Cerebellar cortex (tissue), 1 donor: ENCODE data around the gene DNAH14.

Experiments used
- DNase-seq: peaks from one replicate; pipeline ENCODE4 v3.0.0-alpha.2; 2015; ENCODE audit warnings: low spot score

Gene DNAH14

DNA sequence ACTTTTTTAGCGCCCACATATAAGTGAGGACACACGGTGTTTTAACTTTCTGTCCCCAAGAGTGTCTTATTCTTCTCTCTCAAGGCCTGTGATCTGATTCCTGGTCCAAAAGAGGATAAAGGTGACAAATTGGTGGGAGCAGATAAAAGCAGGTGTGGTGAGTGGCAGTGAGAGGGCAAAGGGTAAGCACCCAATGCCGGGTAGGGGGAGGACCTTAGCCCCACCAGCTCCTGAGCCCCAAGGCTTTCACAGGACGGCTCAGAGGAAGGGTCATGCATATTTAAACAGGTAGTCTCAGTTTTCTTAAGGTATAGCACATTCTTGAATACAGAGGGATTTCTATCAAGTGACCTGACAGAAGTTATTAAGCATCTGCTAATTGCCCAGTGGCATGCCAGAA is 478.8 kb downstream of the DNAH14 start:
- DNase-seq = no peak

DNA sequence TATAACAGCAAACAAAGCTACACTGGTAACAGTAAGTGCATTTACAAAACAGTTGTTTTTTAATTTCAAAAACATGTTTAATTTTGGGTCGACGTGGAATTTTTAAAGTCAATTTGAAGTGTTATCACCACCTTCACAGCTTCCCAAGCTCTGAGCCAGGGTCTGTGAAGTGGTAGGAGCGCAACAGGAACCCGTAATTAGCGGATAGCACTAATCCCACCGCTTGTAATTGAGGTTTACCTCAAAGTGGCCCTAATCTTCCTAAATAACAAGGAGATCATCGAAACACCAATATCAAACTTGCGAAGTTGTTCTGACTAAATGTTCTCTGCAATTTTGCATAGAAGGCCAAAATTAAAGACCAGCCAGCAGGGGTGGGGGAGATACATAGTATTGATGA is 479.6 kb downstream of the DNAH14 start:
- DNase-seq = no peak

DNA sequence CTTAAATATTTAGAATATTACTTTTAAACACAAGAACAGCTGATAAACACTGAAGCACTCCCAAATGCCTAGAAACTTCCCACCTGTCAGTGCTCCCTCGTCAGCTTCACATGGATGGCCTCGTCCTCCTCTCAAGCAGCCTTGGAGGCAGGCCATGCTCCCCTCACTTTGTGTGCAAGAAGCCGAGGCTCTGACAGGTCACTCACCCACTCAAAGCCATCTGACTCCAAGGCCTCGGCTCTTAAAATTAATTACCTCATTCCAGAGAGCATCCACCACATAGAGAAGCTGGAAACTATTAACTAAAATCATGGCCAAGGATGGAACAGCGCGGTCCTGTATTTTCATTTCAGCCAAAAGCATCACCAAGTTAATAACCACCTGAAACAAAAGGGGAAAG is 480.6 kb downstream of the DNAH14 start:
- DNase-seq = no peak

DNA sequence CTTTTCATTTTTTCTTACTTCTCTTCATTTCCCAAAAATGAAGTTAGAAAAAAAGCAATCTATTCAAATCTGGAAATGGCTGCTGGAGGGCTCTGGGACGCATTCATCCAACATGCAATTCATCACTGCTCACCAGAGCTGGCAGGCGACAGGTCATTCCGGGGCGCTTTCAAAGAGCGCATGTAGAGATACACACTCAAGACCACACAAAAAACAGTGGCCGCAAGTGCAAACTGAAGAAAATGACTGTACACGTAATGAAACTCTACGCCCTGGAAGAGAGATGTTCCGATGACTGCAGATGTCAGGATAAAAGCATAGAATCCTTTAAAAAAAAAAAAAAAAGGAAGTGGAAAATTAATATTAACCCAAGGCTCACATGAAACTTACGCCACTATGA is 482.8 kb downstream of the DNAH14 start:
- no peak for DNase-seq

DNA sequence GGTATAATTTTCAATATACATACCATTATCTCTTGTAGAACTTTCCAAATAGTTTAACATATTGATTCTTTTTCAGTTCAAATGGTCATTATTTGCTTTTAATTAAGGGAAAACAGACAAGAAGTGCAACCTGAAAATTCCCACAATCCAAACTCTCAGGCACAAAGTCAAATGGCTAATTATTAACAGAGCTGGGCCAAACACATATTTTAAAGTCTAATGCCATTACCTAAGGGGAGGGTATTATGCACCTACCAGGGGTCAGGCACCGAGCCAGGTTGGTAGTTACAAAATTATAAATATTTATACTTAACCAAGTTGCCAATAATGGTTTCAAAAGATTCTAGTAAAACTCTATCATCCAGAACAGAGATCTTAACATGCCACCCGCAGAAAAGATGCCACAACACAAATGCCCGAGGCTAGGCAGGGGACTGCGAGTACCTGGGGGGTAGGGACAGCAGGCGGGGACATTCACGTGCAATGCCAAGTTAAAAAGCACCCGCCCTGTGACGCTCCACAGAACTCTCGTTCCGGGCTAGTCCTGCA is 483.4 kb downstream of the DNAH14 start:
- DNase-seq = no peak

DNA sequence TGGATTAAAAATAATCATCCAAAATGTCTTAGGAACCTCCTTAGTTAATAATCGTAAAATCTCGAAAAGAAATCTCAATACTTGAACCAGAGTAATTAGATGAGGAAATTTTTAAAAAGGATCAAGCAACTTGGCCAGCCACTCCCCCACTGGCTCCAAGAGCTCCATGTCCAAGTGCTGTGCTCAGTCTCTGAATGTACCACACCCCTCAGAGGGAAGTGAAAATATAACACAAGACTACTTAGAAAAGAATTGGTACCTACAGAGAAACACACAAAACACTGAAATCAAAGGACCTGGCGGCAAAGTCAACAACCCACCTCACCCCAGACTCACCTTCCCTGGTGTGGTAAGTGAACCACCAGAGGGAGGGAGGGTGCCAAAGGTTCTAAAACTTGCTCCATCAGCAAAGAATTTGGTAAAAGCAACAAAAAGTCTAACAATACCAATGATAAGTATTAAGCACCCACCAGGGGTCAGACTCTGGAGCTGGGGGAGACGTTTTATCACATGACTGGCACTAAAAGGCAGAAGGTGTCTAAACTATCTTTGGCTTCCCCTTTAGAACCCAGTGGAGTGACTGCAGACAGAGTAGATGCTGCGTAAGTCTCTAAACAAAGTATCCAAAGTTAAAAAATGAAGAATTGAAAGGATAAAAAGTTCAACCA is 484.4 kb downstream of the DNAH14 start:
- no peak for DNase-seq

DNA sequence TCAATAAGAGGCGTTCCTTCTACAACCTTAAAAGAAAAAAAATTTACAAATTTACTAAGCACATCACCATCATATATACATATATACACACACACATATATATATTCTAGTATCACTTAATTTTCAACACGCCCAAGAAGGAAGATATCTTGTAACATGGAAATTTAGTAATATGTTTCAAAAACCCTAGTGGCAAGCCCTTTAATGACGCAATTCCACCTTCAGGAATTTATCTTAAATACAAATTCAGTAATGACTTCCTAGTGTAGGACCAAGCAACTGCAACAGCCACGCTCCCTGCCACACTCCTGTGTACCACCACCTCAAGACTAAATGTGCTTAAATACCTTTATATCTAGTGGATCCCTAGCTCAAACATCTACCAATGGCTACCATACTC is 485.8 kb downstream of the DNAH14 start:
- no peak for DNase-seq

DNA sequence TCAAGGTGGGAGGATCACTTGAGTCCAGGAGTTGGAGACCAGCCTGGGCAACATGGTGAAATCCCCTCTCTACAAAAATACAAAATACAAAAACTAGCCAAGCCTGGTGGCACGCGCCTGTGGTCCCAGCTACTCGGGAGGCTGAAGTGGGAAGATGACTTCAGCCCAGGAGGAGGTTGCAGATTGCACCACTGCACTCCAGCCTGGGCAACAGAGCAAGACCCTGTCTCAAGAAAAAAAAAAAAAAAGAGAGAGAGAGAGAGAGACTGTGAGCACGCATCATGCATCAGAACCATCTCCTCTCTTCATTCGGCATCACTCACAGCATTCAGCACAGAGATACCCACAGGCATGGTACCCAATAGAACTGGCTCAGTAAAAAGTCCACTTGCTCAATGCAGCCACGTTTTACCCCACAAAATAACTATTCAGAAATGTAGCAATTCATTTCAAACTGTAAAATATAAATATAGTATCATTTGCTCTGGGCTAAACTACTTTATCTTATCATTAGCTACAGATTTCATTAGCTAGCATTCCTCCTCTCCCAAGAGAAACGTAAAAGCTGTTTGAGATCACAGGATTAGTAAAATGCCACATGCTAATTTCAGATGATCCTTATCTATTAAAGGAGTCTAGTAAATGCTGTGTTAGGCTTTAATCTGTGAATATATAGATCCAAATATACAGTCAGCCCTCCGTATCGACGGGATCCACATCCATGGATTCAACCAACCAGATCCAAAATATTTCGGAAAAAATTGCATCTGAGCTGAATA is 486.7 kb downstream of the DNAH14 start:
- DNase-seq = no peak

DNA sequence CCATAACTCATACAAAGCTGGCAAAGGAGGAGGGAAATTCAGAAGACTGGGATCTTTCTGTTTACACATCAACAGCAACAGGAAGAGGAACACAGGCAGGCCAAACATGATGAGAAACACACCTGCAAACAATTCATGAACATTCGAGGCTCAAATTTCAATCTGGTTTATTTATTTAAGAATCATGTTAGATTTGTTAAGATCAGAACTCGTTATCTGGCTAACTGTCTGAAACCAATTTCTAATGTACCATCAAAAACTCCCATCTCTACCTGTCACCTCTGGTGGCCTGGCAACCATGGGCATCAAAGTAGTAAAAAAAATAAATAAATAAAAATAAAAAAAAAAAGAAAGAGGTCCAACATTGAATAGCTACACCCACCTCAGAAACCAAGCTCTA is 488.6 kb downstream of the DNAH14 start:
- DNase-seq = no peak

DNA sequence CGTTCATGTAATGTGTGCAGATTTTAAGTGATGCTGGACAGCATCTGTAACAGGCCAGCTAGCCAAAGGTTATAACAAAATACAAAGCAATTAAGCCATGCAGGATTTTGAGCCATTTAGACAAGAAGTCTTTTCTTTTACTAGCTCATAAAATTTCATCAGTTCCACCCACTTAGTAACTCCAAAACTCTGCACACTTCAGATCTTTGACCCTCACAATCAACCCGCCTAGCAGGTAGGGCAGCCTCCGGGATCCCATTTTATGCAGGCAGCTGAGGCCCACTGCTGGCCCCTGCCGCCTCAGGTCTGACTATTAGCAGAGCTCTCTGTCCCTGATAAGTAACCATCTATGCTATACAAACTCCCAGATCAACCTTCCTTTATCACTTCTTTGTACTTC is 489.1 kb downstream of the DNAH14 start:
- DNase-seq = no peak

DNA sequence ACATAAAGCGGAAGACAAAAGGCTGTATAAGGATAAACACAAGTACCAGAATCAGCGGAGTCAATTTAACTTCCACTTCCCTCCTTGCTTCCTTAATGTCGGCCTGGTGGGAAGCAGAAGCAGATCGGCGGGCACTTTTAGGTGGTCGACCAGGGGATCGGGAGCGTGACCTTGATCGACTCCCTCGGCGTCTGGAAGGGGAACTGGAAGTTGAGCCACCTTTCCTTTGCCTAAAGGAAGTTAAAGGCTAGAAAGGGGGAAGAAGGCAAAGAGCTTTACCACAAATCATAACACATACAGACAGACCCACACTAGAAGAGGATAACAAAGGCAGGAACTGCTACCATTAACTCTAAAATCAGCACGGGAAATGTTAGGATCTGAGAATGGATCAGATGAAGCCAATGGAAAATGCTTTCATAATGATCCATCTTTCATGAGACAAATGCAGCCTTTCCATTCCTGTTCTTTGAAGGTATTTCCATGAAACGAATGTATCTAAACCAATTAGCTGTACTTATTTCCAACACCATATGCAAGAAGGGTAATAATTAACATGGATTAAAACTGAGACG is 492.6 kb downstream of the DNAH14 start:
- no peak for DNase-seq

DNA sequence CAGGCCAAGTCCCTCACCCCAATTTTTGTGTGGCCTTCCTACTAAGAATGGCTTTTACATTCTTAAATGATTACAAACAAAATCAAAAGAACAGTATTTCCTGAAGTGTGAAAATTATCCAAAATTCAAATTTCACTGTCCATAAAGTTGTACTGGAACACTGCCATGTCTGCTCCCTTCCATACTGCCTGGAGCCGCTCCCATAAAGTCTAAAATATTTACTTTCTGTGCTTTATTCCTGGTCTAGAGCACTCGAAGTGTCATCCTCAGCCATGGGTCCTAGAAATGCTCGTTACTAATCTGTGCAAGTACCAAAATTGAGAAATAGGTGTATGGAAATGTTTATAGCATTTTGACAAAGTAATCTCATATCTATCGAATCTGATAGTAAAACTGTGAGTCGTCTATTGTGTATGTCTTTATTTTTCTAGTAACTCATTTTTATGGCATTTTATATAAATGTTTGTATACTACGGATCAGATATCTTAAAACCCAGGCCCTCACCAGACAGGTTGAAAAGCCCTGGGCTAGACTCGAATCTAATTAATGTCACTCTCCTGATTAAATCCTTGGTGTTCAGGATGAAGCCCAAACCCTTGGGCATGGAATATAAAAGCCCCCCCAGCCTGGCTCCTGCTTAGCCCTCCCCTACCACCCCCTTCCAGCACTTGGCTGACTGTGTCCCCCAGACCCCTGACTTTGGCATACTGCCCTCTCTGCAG is 493.5 kb downstream of the DNAH14 start:
- no peak for DNase-seq

DNA sequence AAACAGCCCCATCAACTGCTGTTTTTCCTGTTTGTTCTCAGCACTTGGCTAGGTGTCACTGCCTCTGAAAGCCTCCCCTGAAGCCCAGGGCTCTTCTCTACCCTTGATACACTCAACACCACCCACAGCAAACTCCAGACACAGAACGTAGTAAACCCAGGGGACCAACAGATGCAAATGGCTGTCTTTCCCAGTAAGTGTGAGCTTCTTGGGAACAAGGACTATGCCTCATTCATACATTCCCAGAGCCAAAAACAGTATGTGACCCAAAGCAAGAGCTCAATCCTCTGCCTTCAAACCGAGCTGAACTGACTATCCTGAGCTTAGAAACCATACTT is 494.0 kb downstream of the DNAH14 start:
- DNase-seq = no peak

DNA sequence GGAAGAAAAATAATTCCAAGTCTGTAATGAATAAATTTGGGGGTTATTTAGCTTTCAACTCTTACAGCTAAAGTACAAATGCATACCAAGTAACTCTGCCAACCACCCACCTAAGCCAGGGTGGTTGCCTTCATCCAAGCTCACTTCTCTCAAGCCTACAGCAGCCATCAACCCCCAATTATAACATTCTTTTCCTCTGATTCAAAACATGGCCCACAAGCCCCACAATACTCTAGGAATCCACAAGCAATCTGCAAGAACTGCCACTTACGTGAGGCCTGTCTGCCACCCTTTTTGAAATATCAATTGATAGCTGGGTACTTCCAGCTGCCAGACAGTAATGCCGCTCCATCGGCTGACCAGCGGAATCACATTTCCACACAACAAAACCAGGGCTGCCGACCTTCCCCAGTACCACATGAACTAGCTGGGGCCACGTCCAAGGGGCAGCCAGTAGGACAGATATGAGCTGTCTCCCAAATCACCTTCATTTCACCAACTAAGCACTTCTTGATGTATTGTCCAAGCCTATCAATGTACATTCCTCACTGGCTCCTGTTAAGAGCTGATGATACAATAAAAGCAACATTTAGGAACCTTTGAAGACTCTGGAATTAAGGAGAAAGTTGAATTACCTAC is 495.2 kb downstream of the DNAH14 start:
- no peak for DNase-seq

DNA sequence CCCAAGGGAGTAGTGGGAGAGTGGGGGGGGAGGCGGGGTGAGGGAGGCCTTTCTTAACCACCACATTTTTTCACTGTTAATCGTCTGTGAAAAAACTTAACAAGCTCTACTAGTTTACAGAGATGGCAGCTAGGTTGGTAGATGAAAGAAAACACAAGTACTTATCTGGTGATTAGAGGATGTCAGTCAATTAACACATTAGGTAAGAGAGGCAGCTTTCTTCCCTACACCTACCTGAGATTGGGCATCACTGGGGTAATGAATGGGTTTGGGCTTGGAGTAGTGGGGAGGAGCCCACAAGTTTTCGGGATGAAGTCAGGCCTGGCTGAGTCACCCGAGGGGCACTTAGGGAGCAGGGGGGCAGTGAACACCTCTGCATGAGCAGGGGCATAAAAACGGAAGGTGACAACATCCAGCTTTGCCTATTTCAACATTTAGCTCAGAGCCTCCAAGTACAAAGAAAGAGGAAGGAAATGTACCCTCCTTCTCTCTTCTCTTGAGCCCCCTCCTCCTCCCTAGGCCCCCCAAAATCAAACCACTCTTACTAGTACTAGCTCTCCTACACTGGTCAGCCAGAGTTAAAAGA is 495.8 kb downstream of the DNAH14 start:
- no peak for DNase-seq

DNA sequence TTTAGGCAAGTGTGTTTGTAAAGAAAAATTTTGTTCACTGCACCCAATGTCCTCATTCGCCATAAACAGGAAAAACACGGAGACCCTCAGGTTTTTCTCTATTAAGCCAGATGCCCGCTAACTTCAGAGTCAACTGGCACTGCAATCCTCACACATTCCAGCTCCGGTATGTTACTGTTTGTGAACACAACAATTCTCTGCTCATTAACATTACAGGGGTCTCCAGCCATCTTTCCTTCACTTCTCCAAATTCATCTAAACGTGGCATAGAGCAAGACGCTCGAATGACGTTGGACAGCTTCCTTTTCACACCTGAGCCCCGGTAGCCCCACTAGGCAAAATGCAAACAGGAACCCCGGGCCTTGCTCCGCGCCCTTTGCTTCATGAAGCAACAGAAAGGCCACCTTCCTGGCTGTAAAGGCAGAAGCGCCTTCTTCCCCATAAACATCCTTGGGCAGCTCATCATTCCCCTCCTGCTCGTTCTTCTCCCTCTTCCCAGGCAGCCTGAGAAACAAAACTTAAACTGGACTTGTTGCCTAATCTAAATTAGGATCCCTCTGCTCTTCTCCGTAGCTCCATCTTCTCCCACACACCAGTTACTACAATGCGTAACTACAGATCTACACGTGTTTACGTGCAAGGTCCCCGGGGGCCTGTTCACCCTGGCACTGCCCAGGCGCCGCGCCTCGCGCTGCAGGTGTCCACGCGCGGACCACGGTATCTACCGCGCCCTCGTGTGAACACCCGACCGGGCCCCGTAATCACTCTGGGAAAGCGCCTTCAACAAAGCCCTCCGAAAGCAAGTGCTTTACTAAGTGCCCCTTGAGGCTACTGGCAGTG is 497.1 kb downstream of the DNAH14 start:
- DNase-seq = peak; percentile 34

DNA sequence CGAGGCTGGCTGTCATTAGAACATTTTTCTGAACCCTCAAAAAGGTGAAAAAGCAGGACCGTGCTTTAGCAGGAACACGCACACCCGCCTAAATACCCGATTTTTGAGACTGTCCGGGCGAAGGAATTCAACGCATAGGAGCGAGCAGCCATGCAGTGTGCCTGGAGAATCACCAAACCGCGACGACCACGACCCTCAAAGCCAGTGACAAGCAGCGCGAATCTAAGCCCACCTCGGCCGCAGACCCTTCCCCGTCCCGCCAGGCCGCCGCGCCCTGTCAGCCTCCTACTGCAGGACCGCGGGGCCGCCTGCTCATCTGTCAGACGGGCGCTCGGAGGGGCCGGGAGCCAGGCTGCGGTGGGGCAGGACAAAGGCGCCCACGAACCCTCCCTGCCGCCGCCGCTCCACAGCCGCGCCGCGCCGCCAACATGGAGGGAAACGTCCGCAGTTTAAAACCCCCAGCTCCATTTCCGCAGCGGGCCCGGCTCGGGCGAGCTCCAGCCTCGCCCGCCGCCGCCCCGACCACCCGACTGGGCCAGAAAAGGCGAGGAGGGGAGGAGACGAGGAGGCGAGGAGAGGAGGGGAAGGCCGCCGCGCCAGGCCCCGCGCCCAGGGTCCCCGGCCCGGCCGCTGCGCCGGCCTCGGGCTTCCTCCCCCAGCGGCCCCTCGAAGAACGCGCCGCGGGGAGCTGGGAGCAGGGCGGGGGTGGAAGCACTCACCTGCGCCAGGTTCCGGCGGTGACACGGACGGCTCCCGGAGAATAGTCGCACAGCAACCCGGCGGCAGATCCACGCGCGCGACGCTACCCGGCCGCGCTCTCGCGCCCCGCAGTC is 498.0 kb downstream of the DNAH14 start, which contains the start of gene LBR:
LBR (minus strand) TSS at position 804 of the 833 bp plus-strand sequence. CDS start 3,963 bp downstream, outside the sequence.
- no peak for DNase-seq

DNA sequence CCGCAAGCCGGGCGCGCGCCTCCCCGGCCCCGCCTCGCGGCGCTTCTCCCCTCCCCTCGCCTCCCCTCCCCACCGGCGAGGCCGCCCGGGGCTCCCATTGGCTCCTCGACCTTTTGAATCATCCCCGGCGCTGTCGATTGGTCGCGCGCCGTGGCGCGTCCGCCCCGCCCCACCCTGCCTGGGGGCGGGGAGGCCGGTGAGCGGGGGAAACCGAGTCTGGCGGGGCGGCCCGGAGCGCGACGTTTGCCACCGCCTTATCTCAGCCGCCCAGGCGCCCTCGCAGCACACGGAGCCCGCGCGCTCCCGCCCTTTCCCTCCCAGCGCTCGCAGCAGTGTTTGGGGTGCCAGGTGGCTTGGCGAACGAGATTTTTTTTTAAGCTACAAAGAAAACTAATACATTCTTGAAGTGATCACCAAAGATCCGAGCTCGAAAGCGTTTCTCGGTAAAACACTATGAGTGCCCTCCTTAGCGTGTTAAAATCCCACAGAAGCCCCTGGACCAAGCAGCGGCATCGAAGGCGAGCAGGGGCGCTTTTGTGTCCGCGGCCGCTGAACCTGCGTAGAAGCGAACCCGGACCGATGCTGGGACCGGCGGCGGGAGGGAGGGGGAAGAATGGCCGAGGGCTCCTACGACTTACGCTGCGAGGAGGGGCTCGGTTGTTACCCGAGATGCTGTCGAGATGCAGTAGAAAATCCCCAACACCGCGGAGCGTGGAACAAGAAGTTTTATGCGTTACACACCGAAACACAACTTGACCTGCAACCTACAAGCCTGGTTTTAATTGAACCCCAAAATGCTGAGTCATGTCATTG is 498.8 kb downstream of the DNAH14 start:
- DNase-seq = peak; percentile 90
